ENCODE results near the gene BRD7.

Gene BRD7

DNA sequence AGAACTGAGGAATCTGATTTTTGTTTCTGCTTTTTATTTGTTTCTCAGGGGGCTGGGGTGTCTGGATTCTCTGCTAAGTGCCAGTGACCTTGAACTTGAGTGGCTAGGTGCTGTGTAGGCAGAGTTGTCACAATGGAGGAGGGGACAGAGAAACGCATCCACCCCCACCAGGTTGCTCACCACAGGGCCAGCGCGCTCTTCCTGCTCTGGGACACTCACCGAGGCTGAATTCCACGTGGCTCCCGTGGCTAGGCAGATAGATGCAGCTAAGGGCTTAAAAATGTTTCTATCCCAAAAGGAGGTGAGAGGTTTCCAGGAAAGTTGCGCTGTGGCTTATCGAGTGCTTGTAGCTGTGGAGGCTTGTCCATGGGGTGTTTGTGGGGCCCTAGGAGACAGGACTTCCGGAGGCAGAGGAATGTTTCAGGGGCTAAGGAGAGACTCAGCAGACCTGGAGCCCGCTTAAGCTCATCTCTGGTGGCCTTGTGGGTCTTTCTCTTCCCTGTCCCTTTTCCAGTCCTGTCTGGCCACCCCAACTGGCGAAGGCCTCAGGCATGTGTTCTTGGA, 65.7 kb downstream of the BRD7 start:
- DNase-seq = no peak

DNA sequence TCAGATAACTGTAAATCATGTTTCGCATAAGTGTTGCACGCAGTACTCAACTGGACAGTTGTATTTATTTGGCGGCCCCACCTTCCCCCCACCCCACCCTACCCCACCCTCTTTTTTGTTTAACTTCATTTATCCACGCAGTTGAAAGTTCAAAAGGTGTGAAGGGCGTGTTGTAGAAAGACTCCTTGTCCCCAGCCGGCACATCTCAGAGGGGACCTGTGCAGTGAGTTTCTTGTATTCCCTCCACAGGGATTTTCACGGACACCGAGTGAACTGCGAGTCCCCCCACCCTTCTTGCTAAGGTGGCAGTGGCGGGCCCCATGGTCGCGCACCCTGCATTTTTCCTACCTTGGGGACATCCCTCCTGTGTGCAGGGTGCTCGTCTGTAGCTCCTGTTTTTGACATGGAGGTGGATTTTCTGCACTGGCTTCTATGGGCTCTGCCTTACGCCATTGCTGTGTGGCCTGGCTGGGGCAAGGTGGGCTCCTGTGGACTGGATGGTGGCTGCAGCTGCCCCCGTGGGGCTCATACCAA, 66.2 kb downstream of the BRD7 start:
- DNase-seq = no peak

DNA sequence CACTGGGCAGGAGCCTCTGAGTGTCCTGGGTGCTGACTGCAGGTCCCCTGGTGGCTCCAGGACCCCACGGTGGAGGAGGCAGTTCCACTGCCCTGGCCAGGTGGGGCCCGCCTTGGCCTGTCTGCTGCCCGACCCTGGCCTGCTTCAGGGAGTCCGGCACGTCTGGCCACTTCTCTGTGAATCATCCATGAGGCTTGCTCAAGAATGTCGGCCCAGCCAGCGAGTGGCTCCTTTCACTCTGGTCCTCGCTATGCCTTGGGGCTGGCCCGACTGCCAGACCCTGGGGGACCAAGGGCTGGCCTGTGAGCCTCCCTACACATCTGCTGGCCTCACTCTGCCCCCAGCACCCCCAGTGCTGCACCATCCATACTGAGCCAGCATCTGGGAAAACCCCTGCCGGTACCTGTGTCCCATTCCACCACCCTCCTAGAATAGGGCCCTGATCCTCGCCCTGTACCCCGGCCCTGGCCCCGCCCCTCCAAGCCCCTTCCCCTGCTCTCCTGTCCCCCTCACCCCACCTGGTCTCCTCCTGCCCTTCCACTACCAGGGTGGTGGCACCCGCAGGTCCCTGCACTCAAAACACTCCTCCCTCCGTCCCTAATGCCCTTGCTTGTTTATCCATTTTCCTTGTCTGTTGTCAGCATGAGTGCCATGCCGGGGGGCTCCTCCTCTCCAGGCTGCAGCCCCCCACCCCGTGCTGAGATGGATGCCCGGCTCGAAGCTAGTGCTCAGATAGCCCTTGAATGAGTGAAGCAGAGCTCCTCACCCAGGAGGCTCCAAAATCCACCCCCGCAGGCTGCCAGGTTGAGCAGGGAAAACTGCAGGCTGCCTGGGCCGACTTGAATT, 66.9 kb downstream of the BRD7 start:
- DNase-seq = no peak

DNA sequence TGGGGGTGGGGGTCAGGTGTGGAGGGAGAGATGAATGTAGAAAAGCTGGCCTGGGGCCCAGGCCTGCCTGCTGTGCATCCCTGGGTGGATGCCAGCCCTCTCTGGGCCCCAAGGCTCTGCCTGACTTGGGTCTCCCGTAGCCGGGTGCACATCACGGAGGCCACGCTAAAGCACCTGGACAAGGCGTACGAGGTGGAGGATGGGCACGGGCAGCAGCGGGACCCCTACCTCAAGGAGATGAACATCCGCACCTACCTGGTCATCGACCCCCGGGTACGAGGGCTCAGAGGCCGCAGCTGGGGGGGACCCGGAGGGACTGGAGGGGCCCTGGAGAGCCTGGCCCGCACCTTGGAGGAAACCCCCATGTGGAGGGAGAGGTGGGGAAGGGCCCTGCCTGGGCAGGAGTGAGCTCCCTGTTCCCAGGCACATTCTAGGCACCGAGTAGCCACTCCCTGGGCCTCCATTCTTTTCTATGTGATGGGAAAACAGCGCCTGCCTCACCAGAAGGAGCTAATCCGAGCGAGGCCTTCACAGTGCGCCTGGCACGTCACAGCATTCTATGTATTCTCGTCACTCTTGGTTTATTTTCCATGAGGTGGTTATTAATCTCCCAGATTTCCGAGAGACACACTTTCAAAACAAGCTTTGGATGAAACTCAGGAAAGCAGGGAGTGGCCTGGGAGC, 67.7 kb downstream of the BRD7 start:
- no peak for DNase-seq

DNA sequence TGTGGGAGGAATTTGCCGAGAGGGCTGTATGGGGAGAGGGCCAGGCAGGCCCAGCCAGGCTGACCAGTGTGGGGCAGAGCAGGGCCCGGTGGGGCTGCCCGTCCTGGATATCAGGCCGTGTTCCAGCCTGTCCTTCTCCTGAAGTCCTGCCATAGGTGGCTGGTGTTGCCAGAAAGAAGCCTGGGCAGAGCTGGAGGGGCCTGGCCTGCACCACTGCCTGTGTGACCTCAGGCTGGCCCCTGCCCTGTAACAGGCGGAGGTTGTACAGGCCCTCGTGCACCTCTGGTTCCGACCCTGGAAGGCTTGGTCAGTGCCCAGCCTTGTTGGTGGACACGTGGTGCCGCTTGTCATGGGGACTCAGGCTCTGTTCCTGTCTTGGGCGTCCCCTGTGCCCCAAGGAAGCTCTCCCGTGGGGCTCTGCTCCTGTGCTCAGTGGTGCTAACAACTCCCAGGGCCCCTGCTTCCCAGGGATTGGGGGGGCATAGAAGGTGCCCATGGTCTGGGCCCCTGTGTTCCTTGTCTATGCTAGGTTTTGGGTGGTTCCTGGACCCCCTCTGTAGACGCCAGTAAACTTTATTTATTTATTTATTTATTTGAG, 69.2 kb downstream of the BRD7 start:
- no peak for DNase-seq

DNA sequence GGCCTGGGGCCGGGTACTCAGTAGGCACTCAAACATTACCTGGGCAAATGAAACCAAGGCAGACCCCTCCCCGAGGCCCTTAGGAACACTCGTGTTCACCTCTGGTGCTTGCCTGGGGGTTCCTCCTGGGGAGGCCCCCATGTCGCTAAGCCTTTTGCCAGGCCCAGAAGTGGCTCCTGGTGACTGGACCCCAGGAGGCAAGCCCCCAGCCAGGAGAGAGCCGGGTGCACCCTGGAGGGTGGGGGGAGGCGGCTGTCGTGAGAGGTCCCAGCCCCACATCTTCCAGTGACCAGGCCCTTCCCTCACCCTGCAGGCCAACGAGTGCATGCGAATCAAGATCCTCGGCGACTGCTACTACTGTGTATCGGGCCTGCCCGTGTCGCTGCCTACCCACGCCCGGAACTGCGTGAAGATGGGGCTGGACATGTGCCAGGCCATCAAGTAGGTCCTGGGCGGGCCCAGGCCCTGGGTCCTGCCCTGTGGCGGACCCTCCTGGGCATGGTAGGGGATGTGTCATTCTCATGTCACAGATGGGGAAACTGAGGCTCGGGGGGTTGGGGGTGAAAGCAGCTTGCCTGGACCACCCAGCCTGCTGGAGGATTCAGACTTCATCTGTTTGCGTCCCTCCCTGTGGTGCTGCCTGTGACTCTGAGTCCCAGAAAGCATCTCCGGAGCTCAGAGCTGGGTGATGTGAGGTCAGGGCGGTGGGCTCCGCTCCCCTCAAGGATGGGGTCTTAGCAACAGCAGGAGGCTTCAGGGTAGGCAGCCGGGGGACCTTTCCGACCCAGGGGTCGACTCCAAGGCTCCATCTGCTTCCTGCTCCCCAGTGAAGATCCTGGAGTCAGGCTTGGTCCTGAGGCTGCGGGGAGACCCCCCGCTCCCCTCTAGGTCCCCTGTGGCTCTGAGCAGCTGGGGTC, 69.9 kb downstream of the BRD7 start:
- no peak for DNase-seq

DNA sequence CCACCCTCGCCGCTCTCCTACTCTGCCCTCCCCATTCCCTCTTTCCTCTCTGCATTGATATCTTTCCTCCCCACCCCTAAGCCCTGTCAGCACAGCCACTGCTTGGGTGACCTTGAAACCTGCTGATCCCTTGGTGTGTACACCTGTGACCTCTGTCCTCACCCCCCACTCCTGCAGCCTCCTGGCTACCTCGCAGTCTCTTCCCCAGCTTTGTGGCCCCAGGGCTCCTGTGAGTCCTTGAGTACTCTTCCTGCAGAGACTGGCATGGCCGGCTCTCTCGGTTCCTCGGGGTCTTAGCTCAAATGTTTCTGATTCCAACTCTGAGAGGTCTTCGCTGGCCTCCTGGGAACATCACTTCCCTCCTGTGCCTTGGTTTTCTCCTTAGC, 70.7 kb downstream of the BRD7 start:
- no peak for DNase-seq

DNA sequence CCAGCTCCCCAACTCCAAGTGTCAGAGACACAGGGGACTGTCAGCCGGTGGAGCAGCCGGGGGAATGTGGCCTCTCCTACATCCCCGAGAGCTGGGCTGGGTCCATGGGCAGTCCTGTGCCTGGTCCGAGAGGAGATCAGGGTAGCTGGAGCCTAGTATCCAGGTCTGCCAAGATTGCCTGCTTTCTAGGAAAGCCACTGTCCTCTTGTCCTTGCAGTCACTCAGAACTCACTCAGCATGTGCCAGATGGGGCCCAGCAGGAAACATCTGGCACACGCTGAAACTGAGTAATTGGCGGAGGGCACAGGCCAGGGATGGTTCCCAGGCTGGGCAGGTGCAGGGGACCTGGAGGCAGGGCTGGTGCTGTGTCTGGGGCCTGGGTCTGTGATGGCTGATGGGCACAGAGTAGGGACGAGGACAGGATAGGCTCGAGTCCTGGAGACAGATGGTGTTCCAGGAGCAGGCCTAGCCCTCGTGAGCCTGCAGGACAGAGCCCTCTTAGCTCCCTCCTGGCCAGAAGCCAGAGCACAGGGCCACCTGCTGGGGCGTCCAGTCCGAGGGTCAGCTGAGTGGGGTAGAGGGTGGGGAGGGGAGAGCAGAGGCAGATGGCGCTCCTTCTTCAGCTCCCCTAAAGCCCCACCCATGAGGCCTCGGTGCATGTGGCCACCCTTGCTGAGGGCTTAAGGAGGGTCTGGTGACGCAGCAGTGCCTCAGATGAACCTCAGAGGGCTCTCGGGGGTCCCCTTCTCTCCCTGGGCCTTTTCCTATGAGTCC, 71.3 kb downstream of the BRD7 start:
- no peak for DNase-seq

DNA sequence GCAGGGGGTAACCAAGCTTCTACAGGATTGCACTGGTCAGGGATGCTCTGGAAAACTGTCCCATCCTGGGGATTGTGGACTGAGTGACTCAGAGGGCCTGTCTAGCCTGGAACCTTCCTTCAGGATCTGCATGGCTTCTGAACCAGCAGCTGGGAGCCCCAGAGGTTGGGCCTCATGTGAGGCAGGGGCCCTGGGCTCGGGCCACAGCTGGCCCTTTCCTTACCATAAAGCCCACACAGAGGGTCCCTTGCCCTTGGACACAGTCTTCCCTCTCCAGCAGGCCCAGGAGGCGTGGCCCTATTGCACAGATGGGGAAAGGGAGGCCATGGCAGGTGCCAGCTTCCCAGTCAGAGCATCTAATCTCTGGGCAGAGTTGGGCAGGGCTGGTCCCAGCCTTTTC, 72.0 kb downstream of the BRD7 start:
- DNase-seq = no peak

DNA sequence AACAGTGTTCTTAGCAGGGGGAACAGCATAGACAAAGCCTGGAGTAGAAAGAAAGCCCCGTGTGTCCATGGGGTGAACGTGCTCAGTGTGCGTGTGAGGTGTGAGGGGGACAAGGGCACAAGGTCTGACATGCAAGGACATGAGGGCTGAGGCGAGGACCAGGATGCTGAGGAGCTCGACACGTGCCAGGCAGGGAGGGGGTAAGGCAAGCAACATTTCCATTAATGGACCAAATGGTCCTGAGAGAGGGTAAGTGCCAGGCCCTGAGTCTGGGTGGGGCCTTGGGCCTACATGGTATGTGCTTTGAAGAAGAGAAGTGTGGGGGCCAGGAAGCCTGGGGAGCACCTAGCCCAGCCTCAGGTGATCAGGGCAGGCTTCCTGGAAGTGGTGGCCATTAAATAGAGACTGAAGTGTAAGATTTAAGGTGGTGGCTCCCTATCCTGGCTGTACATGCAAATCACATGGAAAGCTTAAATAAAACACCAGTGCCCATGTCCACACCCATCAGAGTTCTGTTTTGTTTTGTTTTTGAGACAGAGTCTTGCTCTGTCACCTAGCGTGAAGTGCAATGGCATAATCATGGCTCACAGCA, 73.2 kb downstream of the BRD7 start:
- DNase-seq = no peak

DNA sequence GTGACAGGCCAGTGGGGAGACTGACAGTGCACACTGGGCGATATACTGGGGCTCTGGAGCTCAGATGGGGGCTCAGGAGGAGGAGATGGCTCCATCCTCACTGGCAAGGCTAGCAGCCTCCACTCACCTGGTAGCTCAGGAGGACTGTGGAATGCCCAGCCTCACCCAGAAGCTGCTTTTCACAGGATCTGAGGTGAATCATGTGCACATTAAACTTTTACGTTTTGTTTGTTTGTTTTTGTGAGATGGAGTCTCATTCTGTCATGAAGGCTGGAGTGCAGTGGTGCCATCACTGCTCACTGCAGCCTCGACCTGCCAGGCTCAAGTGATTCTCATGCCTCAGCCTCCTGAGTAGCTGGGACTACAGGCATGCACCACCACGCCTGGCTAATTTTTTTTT, 73.8 kb downstream of the BRD7 start:
- no peak for DNase-seq

DNA sequence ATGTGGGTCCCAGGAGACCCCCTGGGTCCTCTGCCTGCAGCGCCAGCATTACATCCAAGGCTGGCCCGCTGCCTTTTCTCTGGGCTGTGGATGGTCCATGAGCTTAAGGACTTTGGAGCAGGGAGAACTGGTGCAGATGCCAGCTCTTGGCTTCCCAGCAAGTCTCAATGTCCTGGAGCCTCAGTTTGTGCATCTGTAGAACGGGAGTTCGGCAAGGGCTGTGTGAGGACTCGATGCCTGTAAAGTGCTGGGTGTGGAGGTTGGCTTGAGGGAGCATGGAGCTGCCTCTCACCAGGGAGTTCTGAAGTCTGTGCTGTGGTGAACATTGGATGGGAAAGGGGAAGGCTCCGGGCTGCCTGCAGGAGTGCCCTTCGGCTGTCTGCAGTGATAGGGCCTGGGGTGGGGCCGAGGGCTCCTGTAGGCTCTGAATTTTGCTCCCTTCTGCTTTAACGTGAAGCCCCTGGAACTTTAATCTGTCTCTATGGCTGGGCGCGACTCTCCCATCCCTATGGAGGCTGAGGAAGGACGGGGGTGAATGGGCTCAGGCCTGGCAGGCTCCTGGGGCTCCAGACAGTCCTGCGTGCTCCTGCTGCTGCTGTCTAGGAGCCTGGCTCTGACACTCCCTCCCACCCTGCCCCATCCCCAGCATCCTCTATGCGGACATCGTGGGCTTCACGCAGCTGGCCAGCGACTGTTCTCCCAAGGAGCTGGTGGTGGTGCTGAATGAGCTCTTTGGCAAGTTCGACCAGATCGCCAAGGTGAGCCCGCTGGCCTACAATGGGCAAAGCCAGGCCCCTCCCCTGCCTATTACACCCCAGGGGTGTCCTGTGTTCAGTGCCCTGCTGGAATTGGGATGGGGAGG, 74.6 kb downstream of the BRD7 start:
- no peak for DNase-seq

DNA sequence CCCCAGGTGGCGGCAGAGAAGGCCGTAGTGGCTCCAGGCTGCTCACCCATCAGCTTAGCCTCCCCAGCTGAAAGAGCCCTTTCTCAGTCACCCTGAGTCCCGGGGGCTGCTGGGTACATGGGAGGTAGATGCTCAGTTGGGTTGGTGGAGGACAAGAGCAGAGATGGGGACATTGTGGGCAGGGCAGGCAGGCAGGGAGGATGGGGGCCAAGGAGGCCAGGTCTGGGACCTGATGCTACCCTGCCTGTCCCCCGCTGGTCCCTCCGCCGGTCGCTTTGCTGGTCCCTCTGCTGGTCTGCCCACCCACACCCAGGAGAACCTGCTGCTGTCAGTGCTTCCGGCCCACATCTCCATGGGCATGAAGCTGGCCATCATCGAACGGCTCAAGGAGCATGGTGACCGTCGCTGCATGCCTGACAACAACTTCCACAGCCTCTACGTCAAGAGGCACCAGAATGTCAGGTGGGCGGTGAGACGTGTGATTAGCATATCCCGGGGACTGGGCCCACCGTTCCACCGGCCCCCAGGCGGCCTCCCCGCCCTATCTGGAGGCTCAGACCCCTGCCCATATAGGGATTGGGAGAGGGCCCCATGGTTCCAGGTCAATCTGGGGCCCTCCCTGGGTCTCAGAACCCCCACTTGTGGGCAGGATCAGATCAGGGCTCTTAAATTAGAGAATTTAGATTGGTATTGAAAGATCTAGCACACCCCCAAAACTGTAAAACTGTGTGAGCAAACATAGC, 75.6 kb downstream of the BRD7 start:
- DNase-seq = no peak

DNA sequence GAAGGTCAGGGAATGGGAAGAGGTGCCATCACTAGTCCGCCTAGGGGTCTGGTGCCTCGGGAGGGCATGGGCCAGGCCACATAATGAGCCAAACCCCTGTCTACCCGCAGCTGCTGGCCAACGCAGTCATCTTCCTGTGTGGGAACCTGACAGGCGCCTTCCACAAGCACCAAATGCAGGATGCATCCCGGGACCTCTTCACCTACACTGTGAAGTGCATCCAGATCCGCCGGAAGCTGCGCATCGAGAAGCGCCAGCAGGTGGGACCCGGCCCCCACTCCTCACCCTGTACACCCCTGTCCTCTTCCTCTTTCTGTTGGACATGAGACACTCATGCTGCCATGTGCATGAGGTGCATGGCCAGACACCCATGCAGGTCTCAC, 76.2 kb downstream of the BRD7 start:
- DNase-seq = no peak

DNA sequence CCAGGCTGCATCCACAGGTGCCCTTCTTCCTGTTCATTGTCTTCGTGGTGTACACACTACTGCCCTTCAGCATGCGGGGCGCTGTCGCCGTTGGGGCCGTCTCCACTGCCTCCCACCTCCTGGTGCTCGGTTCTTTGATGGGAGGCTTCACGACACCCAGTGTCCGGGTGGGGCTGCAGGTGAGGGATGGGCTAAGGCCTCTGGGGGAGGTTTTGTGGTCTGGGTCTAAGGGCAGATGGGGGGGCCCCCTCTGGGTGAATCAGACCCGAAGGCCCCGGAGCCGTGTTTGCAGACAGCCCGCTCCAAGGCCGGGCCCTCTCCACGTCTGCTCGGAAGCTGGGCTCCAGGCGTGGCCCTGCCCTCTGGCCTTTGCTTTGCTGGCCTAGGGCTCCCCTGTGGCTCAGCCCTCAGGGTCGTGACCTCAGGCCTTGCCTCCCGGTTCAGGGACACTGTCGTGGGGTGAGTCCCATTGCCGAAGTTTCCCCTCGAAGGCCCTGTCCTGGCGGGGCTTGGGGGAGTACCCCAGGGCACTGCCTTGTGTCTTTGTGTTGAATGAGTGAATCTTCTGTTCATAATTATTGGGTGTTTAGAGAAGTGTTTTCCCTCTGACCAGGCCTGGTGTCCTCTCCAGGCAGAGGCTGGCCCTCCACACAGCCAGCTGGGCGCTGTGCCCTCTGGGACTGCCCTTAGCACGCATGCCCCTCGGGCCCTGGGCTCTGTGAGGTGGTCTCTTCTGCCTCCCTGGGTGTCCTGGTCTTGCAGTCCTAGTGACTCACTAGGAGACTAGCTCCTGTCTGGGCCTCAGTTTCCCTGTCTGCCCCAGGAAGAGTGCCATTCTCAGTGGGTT, 76.8 kb downstream of the BRD7 start:
- no peak for DNase-seq

DNA sequence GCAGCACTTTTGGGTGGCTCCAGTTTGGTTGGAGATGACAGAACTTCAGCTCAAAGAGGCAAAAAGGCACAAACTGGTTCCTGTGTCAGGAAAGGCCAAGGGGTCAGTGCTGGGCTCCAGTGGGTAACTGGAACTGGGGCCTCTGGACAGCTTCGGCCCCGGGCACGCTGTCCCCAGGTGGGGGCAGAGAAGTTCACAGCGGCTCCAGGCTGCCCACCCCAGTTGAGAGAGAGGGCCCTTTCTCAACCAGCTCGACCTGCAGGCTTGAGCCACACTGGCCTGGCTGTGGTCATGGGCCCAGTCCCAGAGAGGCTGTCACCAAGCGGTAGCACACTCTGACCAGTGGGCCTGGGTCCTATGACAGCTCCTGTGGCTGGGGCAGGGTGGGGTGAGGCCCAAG, 77.9 kb downstream of the BRD7 start:
- no peak for DNase-seq

DNA sequence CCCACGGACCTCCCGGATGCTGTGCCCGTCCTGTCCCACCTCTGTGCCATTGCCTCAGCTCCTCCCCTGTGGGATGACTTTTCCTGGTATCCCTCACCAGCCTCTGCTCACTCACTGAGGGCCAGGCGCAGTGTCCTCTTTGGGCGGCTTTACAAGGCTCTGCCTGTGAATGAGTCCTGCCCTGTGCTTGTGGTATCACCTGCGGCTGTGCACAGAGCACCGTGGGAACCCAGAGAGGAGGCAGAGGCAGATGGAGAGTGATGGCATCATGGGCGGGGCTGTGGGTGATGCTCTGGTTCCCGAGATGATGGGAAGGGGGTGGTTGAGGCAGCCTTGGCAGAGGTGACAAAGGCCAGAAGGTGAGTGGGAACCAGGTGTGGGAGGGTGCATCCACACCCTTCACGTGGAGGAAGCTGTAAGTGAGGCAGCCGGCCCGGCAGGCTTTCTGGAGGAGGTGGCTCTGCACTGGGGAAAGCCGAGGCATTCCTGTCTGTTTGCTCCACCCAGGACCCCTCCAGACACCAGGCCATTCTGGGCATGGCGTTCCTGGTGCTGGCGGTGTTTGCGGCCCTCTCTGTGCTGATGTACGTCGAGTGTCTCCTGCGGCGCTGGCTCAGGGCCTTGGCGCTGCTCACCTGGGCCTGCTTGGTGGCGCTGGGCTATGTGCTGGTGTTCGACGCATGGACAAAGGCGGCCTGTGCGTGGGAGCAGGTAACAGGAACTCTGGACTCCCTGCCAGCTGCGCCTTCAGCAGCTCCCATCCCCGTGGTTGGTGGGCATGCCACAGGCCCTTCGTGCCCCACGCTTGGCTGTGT, 78.6 kb downstream of the BRD7 start:
- no peak for DNase-seq

DNA sequence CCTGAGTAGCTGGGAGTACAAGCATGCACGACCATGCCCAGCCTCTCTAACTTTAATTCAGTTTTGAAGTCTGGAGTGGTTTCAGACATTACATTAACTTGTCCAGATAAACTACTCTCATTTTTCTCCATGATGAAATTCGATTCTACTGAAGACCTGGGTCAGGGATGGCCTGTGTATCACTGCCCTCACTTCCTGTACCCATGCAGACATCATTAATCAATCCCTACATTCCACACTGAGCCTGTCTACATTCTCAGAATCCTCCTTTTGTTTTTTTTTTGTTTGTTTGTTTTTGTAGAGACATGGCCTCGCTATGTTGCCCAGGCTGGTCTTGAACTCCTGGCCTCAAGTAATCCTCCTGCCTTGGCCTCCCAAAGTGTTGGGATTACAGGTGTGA, 79.9 kb downstream of the BRD7 start:
- no peak for DNase-seq
